IPS-11a (cell line): Measurements from ENCODE around the gene SIRPG.
"Not testable (repeated sequence)": the region's sequence is repeated elsewhere in the genome, so short reads cannot be mapped to it uniquely, and the experiment has no call there.

ENCODE experiments used
- H3K4me3 ChIP-seq: one replicate; pipeline ENCODE4 v1.5.1; 2013; ENCODE audit warnings: low read depth, low read length, control low read depth

SIRPG gene

DNA sequence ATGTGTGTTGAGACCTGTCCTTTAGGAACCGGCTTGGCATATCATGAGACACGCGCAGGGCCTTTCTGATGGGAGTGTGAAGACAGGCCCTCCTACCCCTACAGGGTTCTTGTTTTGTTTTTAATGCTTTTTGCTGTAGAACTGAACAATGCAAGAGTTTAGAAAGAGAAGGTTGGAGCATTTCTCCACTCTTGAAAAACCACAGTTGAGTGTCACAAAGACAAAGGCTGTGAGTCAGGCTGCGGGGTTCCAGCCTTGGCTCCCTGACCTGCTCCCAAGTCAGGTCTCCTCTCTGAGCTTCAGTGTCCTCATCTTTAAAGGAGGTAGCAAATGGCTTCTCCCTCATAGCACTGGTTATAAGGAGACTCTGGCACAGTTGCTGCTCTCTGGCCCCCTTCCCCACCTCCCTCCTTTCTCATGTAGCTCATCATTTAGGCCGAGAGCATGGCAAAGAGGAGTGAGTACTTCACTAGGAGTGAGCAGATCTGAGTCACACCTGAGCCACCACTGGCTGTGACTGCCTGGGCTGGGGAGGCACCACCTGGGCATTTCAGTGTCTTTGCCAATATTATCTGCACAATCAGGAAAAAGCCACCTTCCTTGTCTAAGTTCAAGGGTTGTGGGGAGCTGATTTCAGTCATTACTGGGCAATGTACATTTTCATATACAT lies 48.8 kb downstream of the SIRPG start:
- not testable (repeated sequence) for H3K4me3 ChIP-seq

- H3K4me3 ChIP-seq = no peak overlapping the region
These were observed 56.8 kb downstream of the SIRPG start for GRCh38 chr20:1600736-1601135.

- no peak overlapping the region for H3K4me3 ChIP-seq
These were observed 62.2 kb downstream of the SIRPG start for GRCh38 chr20:1595333-1595732.

DNA sequence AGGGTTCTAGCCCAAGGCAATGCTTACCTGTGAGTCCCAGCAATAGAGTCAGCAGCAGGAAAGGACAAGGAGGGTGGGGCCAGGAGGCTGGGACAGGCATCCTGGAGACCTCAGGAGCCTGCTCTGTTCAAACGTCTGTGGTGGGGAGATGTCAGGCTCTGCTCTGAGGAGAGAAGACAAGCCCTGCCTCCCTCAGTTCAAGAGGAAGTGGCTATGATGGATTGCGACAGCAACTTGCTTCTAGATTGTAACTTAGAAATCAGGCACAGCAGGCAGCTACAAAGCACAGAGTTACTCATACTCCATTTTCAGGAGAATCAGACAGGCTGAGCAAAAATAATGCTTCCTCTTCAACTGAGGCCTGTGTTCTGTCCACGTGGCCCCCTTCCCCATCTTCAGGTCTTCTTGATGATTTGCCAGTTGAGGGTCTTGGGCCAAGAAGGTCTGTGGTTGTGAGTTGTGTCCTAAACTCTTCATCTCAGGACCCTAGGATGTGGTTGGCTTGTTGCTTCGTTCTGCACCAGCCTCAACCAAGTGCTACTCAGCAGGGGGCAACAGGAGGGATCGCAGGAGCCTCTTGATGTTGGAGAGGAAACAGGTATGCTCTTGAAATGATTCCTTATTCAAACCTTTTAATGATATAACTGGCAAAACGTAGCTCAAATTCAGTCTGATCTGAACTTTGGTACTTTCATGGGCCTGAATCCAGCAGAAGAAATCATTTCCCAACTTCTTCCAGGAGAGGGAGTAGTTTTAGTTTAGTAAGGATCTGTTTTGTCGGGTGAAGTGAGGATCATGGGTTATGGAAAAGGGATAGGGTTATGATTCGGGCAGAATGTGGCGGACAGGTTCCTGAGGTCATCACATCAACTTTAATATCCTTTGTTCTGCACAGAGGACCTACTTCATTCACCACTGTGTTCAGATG lies 68.8 kb downstream of the SIRPG start:
- no peak overlapping the region for H3K4me3 ChIP-seq

DNA sequence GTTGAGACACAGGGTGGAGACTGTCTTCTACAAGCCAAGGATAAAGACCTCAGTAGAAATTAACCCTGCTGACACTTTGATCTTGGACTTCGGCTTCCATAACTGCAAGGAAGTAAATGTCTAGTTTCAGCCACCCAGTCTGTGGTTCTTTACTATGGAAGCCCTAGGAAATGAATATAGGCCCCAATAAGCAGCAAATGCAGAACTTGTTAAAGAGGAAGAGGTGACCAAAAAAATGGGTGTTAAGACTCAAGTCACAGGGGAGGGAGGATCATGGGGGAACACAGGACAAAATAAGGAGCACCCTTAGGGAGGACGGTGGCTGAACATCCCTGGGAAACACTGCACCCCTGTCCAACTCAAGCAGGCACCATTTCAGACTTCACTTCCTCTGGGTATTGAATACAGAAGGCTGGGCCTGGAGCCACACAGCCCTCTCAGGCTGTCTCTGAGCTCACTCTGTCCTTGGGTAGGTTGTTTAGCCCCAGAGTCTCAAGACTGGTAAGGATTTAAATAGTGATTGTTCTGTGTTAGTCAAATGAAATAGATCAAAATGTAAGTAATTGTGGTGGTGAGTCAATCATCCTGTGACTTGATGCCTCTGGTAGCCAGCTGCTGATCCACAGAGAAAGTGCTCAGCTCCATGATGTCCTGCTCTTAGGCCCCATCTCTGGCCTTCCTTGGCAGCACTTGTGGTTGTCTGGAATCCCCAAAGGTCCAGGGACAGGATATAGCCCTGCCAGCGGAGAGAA lies 69.6 kb downstream of the SIRPG start:
- H3K4me3 ChIP-seq = no peak overlapping the region

DNA sequence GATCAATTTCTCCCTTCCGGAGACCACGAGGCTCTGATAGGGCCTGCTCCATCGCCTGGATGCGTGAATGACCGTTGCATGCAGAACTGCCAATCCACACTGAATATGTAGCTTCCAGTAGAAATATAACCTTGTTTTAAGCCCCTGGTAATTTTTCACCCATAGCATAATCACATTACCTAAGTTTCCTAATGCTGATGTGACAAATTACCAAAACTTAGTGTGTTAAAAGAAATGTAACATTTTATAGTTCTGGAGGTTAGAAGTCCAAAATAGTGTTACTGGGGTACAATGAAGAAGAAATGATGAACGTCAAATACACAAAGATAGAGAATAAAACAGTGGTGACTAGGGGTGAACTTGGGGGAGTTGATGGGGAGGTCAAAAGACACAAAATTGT lies 78.1 kb downstream of the SIRPG start:
- no peak overlapping the region for H3K4me3 ChIP-seq
